CD14-positive monocyte (primary cell): ENCODE measurements around the gene DIAPH2. TPM values are rescaled to one million over a fixed set of nuclear protein-coding genes. Genes with fewer than 3 reads are reported as not detected.
A peak's percentile ranks its signal among the peaks of the same experiment; 100 is the strongest.

Experiments used
- DNase-seq, 3 donors: peaks; one replicate each; pipeline ENCODE4 v3.0.0-alpha.2; 2011 to 2022
- H2AFZ ChIP-seq: 2 replicates; pipeline ENCODE4 v1.6.0; 2012; ENCODE audit warnings: mild to moderate bottlenecking, low read depth, low read length, inconsistent platforms; ENCODE audit not compliant: insufficient read depth, poor library complexity, severe bottlenecking
- H3K27ac ChIP-seq, 2 donors: 1 replicate in 1 of 2; 2 replicates in 1 of 2; pipeline ENCODE4 v1.5.1; 2012 to 2013; ENCODE audit warnings: low read length in 2 of 2, control low read depth in 1 of 2, inconsistent platforms in 1 of 2, low read depth in 1 of 2, mild to moderate bottlenecking in 1 of 2
- H3K27me3 ChIP-seq, 2 donors: one replicate each; pipeline versions ENCODE4 v1.6.0 to v1.6.1; 2011 to 2013; ENCODE audit warnings: low read length in 2 of 2; ENCODE audit not compliant: control insufficient read depth in 2 of 2, insufficient read depth in 2 of 2
- H3K36me3 ChIP-seq, 2 donors: replicated peaks in 1 of 2; 1 replicate in 1 of 2; 2 replicates in 1 of 2; pipeline versions ENCODE4 v1.5.1 to v1.6.1; 2012 to 2013; ENCODE audit warnings: low read length in 2 of 2, control low read depth in 1 of 2, inconsistent platforms in 1 of 2, mild to moderate bottlenecking in 1 of 2; ENCODE audit not compliant: insufficient read depth in 2 of 2, control insufficient read depth in 1 of 2
- H3K4me1 ChIP-seq, 2 donors: 1 replicate in 1 of 2; 2 replicates in 1 of 2; pipeline versions ENCODE4 v1.5.1 to v1.6.1; 2012 to 2013; ENCODE audit warnings: low read length in 2 of 2, control low read depth in 1 of 2, inconsistent platforms in 1 of 2, mild to moderate bottlenecking in 1 of 2, moderate library complexity in 1 of 2; ENCODE audit not compliant: insufficient read depth in 2 of 2, control insufficient read depth in 1 of 2
- H3K4me2 ChIP-seq: replicated peaks from 2 replicates; pipeline ENCODE3; 2012; ENCODE audit warnings: low read length, moderate library complexity, mild to moderate bottlenecking; ENCODE audit not compliant: poor library complexity, severe bottlenecking; ENCODE audit errors: extremely low read depth
- H3K4me3 ChIP-seq, 3 experiments: fragments of 200-600 bp in 1 of 3; sonication (generic) in 1 of 3; replicated peaks in 1 of 3; 1 replicate in 2 of 3; 2 replicates in 1 of 3; pipeline ENCODE4 v1.5.1; 2011 to 2013; ENCODE audit warnings: low read length in 3 of 3, mild to moderate bottlenecking in 3 of 3, control low read depth in 2 of 3, low read depth in 2 of 3, inconsistent platforms in 1 of 3, moderate library complexity in 1 of 3
- H3K79me2 ChIP-seq: 2 replicates; pipeline ENCODE4 v1.6.0; 2012; ENCODE audit warnings: mild to moderate bottlenecking, control low read depth, inconsistent platforms, low read length, moderate library complexity; ENCODE audit not compliant: insufficient read depth
- H3K9ac ChIP-seq: 2 replicates; pipeline ENCODE4 v1.6.0; 2017; ENCODE audit warnings: low read length, mild to moderate bottlenecking; ENCODE audit not compliant: insufficient read depth, poor library complexity, severe bottlenecking
- H3K9me3 ChIP-seq, 2 donors: replicated peaks in 1 of 2; 1 replicate in 1 of 2; 2 replicates in 1 of 2; pipeline versions ENCODE4 v1.5.1 to v1.6.1; 2012 to 2013; ENCODE audit warnings: low read length in 2 of 2, control low read depth in 1 of 2; ENCODE audit not compliant: control insufficient read depth in 1 of 2, insufficient read depth in 1 of 2
- H4K20me1 ChIP-seq: 2 replicates; pipeline ENCODE4 v1.6.0; 2012; ENCODE audit warnings: mild to moderate bottlenecking, low read length, control low read depth, moderate library complexity; ENCODE audit not compliant: insufficient read depth
- H3K27ac Mint-ChIP-seq, 7 donors: one replicate each; pipeline ENCODE4 v1.8.0; 2020; ENCODE audit warnings: mild to moderate bottlenecking in 7 of 7, mixed read lengths in 7 of 7, moderate library complexity in 6 of 7, inconsistent platforms in 2 of 7
- H3K27me3 Mint-ChIP-seq, 3 donors: one replicate each; pipeline ENCODE4 v1.8.0; 2021 to 2022; ENCODE audit warnings: low read depth in 3 of 3, mild to moderate bottlenecking in 3 of 3, mixed read lengths in 3 of 3, moderate library complexity in 3 of 3, inconsistent platforms in 1 of 3
- H3K36me3 Mint-ChIP-seq, 2 donors: one replicate each; pipeline ENCODE4 v1.8.0; 2020; ENCODE audit warnings: mixed read lengths in 2 of 2, inconsistent platforms in 1 of 2, mild to moderate bottlenecking in 1 of 2
- H3K4me1 Mint-ChIP-seq: one replicate; pipeline ENCODE4 v1.8.0; 2020; ENCODE audit warnings: mild to moderate bottlenecking, mixed read lengths
- H3K4me3 Mint-ChIP-seq, 2 donors: one replicate each; pipeline ENCODE4 v1.8.0; 2020; ENCODE audit warnings: mild to moderate bottlenecking in 2 of 2, mixed read lengths in 2 of 2, moderate library complexity in 1 of 2
- H3K9me3 Mint-ChIP-seq, 7 donors: one replicate each; pipeline ENCODE4 v1.8.0; 2020 to 2022; ENCODE audit warnings: mixed read lengths in 7 of 7, mild to moderate bottlenecking in 6 of 7, moderate library complexity in 6 of 7, inconsistent platforms in 2 of 7
- CTCF ChIP-seq: fragments of 200-600 bp; IDR thresholded peaks from one replicate; pipeline ENCODE4 v1.8.0; 2022; ENCODE audit warnings: antibody characterized with exemption, mild to moderate bottlenecking
- WGBS: methylation state at CpG from one replicate; pipeline ENCODE4 v1.1.5; 2013; ENCODE audit warnings: missing lambda C conversion rate; ENCODE audit not compliant: insufficient coverage; 5-methylcytosine and 5-hydroxymethylcytosine counted together
- intact Hi-C, 2 donors: fragments of 100-400 bp; cut with micrococcal nuclease; formaldehyde crosslinking; loops; one replicate each; pipeline versions ENCODE4 v1.15.0 to v1.15.1; 2023
- polyA plus RNA-seq, 3 donors: library from polyadenylated mRNA; depleted of rRNA in 1 of 3; unstranded in 2 of 3; stranded (reverse) in 1 of 3; fragments of 300-500 nt in 2 of 3; fragments of >200 nt in 1 of 3; fragmentation: Illumina TruSeq in 2 of 3; gene quantifications; 1 replicate in 2 of 3; 2 replicates in 1 of 3; pipeline ENCODE4 v1.2.3, GENCODE V29; 2012 to 2021

The DIAPH2 gene
- polyA plus RNA-seq, 3 donors = 9.5 to 20.5 (median 11.4) TPM

- H3K4me2 ChIP-seq = no peak overlapping the region
- Mint-ChIP-seq H3K4me1 (peaks cover 10% of the 10 kb centered on the region), H3K27me3 (peaks cover 0 to 3% (median 0%) of the 10 kb centered on the region in 3 donors), H3K27ac (peak overlapping the region in 1 of 7 donors; percentile 15), H3K36me3 (peaks cover 4 to 8% of the 10 kb centered on the region in 2 donors), H3K9me3 (no peaks in the 10 kb centered on the region), H3K4me3 (no peak overlapping the region)
- no peaks in the 10 kb centered on the region for H3K9me3 ChIP-seq
- H3K4me3 ChIP-seq = no peak overlapping the region
- H3K4me1 ChIP-seq = no peaks in the 10 kb centered on the region
- intact Hi-C loops = no loop called here
- H3K27me3 ChIP-seq = no peaks in the 10 kb centered on the region
- DNase-seq = no peak
- no peak overlapping the region for H2AFZ ChIP-seq
- TF ChIP-seq CTCF = no peak
- WGBS = 100% methylated on average over 1 of the region's 1 CpG
- H3K27ac ChIP-seq = no peak overlapping the region
- peaks cover 0 to 3% of the 10 kb centered on the region in 2 donors for H3K36me3 ChIP-seq
- H3K9ac ChIP-seq = no peak overlapping the region
- H4K20me1 ChIP-seq = no peaks in the 10 kb centered on the region
- no peaks in the 10 kb centered on the region for H3K79me2 ChIP-seq
Observed at GRCh38 chrX:96889726-96890125, 205.1 kb downstream of the DIAPH2 start.

GRCh38 chrX:96906741-96907140 is 222.1 kb downstream of the DIAPH2 start:
- Histone ChIP-seq H4K20me1 (peaks cover 5% of the 10 kb centered on the region), H3K36me3 (no peaks in the 10 kb centered on the region), H3K9me3 (no peaks in the 10 kb centered on the region), H3K4me1 (no peaks in the 10 kb centered on the region), H2AFZ (no peak overlapping the region), H3K4me3 (no peak overlapping the region), H3K27ac (no peak overlapping the region), H3K79me2 (no peaks in the 10 kb centered on the region), H3K4me2 (no peak overlapping the region), H3K27me3 (no peaks in the 10 kb centered on the region), H3K9ac (no peak overlapping the region)
- H3K27me3 Mint-ChIP-seq = peaks cover 0 to 5% (median 0%) of the 10 kb centered on the region in 3 donors
- WGBS = no CpG with 5 or more reads among the region's 2 CpGs
- no peaks in the 10 kb centered on the region for H3K9me3 Mint-ChIP-seq
- no peak for TF ChIP-seq CTCF
- no peaks in the 10 kb centered on the region for H3K4me1 Mint-ChIP-seq
- no peak for DNase-seq
- H3K4me3 Mint-ChIP-seq = no peak overlapping the region
- H3K36me3 Mint-ChIP-seq = peaks cover 0 to 1% of the 10 kb centered on the region in 2 donors
- intact Hi-C loops = no loop called here
- H3K27ac Mint-ChIP-seq = no peak overlapping the region
